ENCODE measurements around the gene PKD2.
A peak's percentile ranks its signal among the peaks of the same experiment; 100 is the strongest.
"Not testable (repeated sequence)": the region's sequence is repeated elsewhere in the genome, so short reads cannot be mapped to it uniquely, and the experiment has no call there.

PKD2 gene

GRCh38 chr4:87986508-87986907 lies 20.9 kb upstream of the PKD2 start:
- no peak for DNase-seq (ENCODE audit: low spot score)

GRCh38 chr4:87989765-87990164 lies 17.7 kb upstream of the PKD2 start:
- DNase-seq (ENCODE audit: low spot score), result no peak

GRCh38 chr4:87995435-87995834 lies 12.0 kb upstream of the PKD2 start:
- DNase-seq (ENCODE audit: low spot score), result no peak

GRCh38 chr4:87999191-87999691 lies 8.2 kb upstream of the PKD2 start:
- DNase-seq (ENCODE audit: low spot score), result not testable (repeated sequence)

- DNase-seq (ENCODE audit: low spot score), result no peak
Observed at GRCh38 chr4:88001871-88002270, 5.6 kb upstream of the PKD2 start.

GRCh38 chr4:88002786-88003185 lies 4.6 kb upstream of the PKD2 start:
- no peak for DNase-seq (ENCODE audit: low spot score)

- DNase-seq (ENCODE audit: low spot score), result no peak
Observed at GRCh38 chr4:88003261-88003660, 4.2 kb upstream of the PKD2 start.

- DNase-seq (ENCODE audit: low spot score), result no peak
Observed at GRCh38 chr4:88005076-88005475, 2.4 kb upstream of the PKD2 start.

GRCh38 chr4:88005946-88006345 lies 1.5 kb upstream of the PKD2 start:
- DNase-seq (ENCODE audit: low spot score), result no peak

- DNase-seq (ENCODE audit: low spot score), result no peak
Observed at GRCh38 chr4:88006956-88007303, 505 bp upstream of the PKD2 start.

GRCh38 chr4:88008122-88008742 lies 797 bp downstream of the PKD2 start:
- peak; percentile 46 for DNase-seq (ENCODE audit: low spot score)

- DNase-seq (ENCODE audit: low spot score), result peak; percentile 30
Observed at GRCh38 chr4:88008743-88009171, 1.3 kb downstream of the PKD2 start.

- no peak for DNase-seq (ENCODE audit: low spot score)
Observed at GRCh38 chr4:88009871-88010270, 2.4 kb downstream of the PKD2 start.

- no peak for DNase-seq (ENCODE audit: low spot score)
Observed at GRCh38 chr4:88010966-88011365, 3.5 kb downstream of the PKD2 start.

- DNase-seq (ENCODE audit: low spot score), result no peak
Observed at GRCh38 chr4:88012647-88013046, 5.2 kb downstream of the PKD2 start.

GRCh38 chr4:88014386-88014905 lies 7.0 kb downstream of the PKD2 start:
- no peak for DNase-seq (ENCODE audit: low spot score)

GRCh38 chr4:88015659-88016295 lies 8.3 kb downstream of the PKD2 start:
- no peak for DNase-seq (ENCODE audit: low spot score)

GRCh38 chr4:88017516-88018297 lies 10.3 kb downstream of the PKD2 start:
- DNase-seq (ENCODE audit: low spot score), result no peak

- peak; percentile 47 for DNase-seq (ENCODE audit: low spot score)
Observed at GRCh38 chr4:88018466-88018865, 11.0 kb downstream of the PKD2 start.

GRCh38 chr4:88021824-88022223 lies 14.4 kb downstream of the PKD2 start:
- DNase-seq (ENCODE audit: low spot score), result no peak

- DNase-seq (ENCODE audit: low spot score), result no peak
Observed at GRCh38 chr4:88022289-88022688, 14.9 kb downstream of the PKD2 start.

GRCh38 chr4:88025868-88026661 lies 18.6 kb downstream of the PKD2 start:
- DNase-seq (ENCODE audit: low spot score), result not testable (repeated sequence)
